K562 (cell line): ENCODE data around the gene ELMO1. TPM values are rescaled to one million over a fixed set of nuclear protein-coding genes. Genes with fewer than 3 reads are reported as not detected.

Source experiments
- ATAC-seq: fragments of 200-7000 bp; cut with Tn5 transposase; 3 replicates; pipeline ENCODE4 v1.9.1; 2020; ENCODE audit warnings: moderate library complexity
- BruUV-seq: library from RNA; stranded (reverse); fragments of 400-500 nt; replicated peaks from 2 replicates; lab custom pipeline; 2021; lab: Mats Ljungman, UMichigan
- CTCF ChIA-PET: fragments of 300-600 bp; formaldehyde crosslinking; extraction: SDS; loops from one replicate; lab custom pipeline; 2021; ENCODE audit warnings: low intra/inter-chr PET ratio; lab: Yijun Ruan, JAX
- POLR2A ChIA-PET: fragments of 300-600, 350-650 bp; sonication (Branson Sonifier 250); formaldehyde crosslinking; extraction: SDS; loops from one replicate; lab custom pipeline; 2021; ENCODE audit warnings: antibody characterized with exemption, inconsistent platforms; lab: Yijun Ruan, JAX
- DNase-seq, 4 experiments: peaks; one replicate each; pipeline versions ENCODE4 v3.0.0 to v3.0.0-alpha.2; 2011 to 2018; ENCODE audit warnings: low spot score in 3 of 4, mixed read lengths in 3 of 4; ENCODE audit errors: extremely low read depth in 1 of 4
- FAIRE-seq: peaks from 2 replicates; lab custom pipeline; 2011; peaks lifted over from hg19 to GRCh38; lab: Jason Lieb, UNC
- H2AFZ ChIP-seq: 2 replicates; pipeline ENCODE4 v1.6.0; 2011; ENCODE audit warnings: low read depth, low read length, control low read depth, inconsistent platforms
- H3K27ac ChIP-seq: fragments of 200-600 bp; 3 replicates; pipeline ENCODE4 v1.8.0; 2011; ENCODE audit warnings: low read depth, mild to moderate bottlenecking, control low read depth, inconsistent platforms, low read length, moderate library complexity, mixed read lengths; ENCODE audit errors: extremely low read depth
- H3K27me3 ChIP-seq, 2 experiments: fragments of 300-600 bp in 1 of 2; 2 replicates in 1 of 2; 3 replicates in 1 of 2; pipeline versions ENCODE4 v1.6.0 to v1.8.0; 2011; ENCODE audit warnings: inconsistent platforms in 2 of 2, low read length in 2 of 2, mild to moderate bottlenecking in 1 of 2, mixed read lengths in 1 of 2, moderate library complexity in 1 of 2; ENCODE audit not compliant: control insufficient read depth in 2 of 2, insufficient read depth in 2 of 2
- H3K36me3 ChIP-seq: fragments of 300-600 bp; 3 replicates; pipeline ENCODE4 v1.8.0; 2011; ENCODE audit warnings: mild to moderate bottlenecking, low read length, inconsistent platforms; ENCODE audit not compliant: control insufficient read depth, insufficient read depth
- H3K4me1 ChIP-seq, 2 experiments: fragments of 200-600 bp in 1 of 2; replicated peaks in 1 of 2; 2 replicates in 1 of 2; 3 replicates in 1 of 2; pipeline versions ENCODE4 v1.5.1 to v1.8.0; 2011; ENCODE audit warnings: inconsistent platforms in 2 of 2, low read length in 2 of 2, mild to moderate bottlenecking in 1 of 2, mixed read lengths in 1 of 2, moderate library complexity in 1 of 2; ENCODE audit not compliant: control insufficient read depth in 2 of 2, insufficient read depth in 2 of 2
- H3K4me2 ChIP-seq: 2 replicates; pipeline ENCODE4 v1.6.1; 2011; ENCODE audit warnings: low read length, control low read depth, inconsistent platforms, mixed read lengths; ENCODE audit not compliant: insufficient read depth
- H3K4me3 ChIP-seq: fragments of 200-600 bp; sonication (generic), shearing (Covaris generic); 2 replicates; pipeline ENCODE4 v1.5.1; 2016; ENCODE audit warnings: control low read depth, inconsistent platforms
- H3K79me2 ChIP-seq: fragments of 200-600 bp; 3 replicates; pipeline ENCODE4 v1.8.0; 2011; ENCODE audit warnings: low read length, inconsistent platforms; ENCODE audit not compliant: control insufficient read depth, insufficient read depth
- H3K9ac ChIP-seq, 2 experiments: 2 replicates each; pipeline versions ENCODE4 v1.6.0 to v1.6.1; 2011; ENCODE audit warnings: low read depth in 2 of 2, low read length in 2 of 2, control low read depth in 1 of 2, inconsistent platforms in 1 of 2, mild to moderate bottlenecking in 1 of 2, mixed read lengths in 1 of 2; ENCODE audit not compliant: insufficient read depth in 1 of 2
- H3K9me1 ChIP-seq: one replicate; pipeline ENCODE4 v1.6.0; 2011; ENCODE audit warnings: inconsistent platforms, mild to moderate bottlenecking, low read length, moderate library complexity; ENCODE audit not compliant: control insufficient read depth, insufficient read depth
- H3K9me3 ChIP-seq: replicated peaks from 2 replicates; pipeline ENCODE4 v1.5.1; 2011; ENCODE audit warnings: low read depth, low read length, inconsistent platforms; ENCODE audit not compliant: control insufficient read depth, insufficient read depth
- H4K20me1 ChIP-seq: replicated peaks from 2 replicates; pipeline ENCODE4 v1.6.1; 2011; ENCODE audit warnings: low read length, inconsistent platforms, mixed read lengths; ENCODE audit not compliant: control insufficient read depth, insufficient read depth
- CTCF ChIP-seq, 3 experiments: IDR thresholded peaks in 2 of 3; conservative IDR thresholded peaks in 1 of 3; 2 replicates each; pipeline ENCODE4 v1.5.1; 2011 to 2012; ENCODE audit warnings: low read length in 3 of 3, mild to moderate bottlenecking in 3 of 3, control low read depth in 2 of 3, improper control_type of control experiment in 1 of 3, inconsistent platforms in 1 of 3, low read depth in 1 of 3, mixed read lengths in 1 of 3, moderate library complexity in 1 of 3; ENCODE audit not compliant: insufficient read depth in 2 of 3
- GTF2B ChIP-seq: IDR thresholded peaks from 2 replicates; pipeline ENCODE4 v1.6.1; 2011; ENCODE audit not compliant: insufficient read length; ENCODE audit errors: extremely low read depth
- NFIC ChIP-seq: fragments of 450-650 bp; IDR thresholded peaks from 2 replicates; pipeline ENCODE4 v1.6.1; 2017; ENCODE audit warnings: mild to moderate bottlenecking, inconsistent platforms
- RAD21 ChIP-seq, 2 experiments: fragments of 250-450 bp in 1 of 2; fragments of 450-650 bp in 1 of 2; sonication (Bioruptor Pico) in 1 of 2; formaldehyde crosslinking in 1 of 2; IDR thresholded peaks in 1 of 2; conservative IDR thresholded peaks in 1 of 2; 2 replicates each; pipeline versions ENCODE4 v1.4.0 to v1.8.0; 2020 to 2022; ENCODE audit warnings: mild to moderate bottlenecking in 2 of 2, moderate library complexity in 1 of 2
- YY1 ChIP-seq, 3 experiments: IDR thresholded peaks; 2 replicates each; pipeline ENCODE4 v1.6.1; 2011; ENCODE audit warnings: low read length in 2 of 3, mild to moderate bottlenecking in 2 of 3, moderate library complexity in 2 of 3, borderline replicate concordance in 1 of 3, control low read depth in 1 of 3, low read depth in 1 of 3; ENCODE audit not compliant: insufficient read depth in 3 of 3, insufficient replicate concordance in 2 of 3, control insufficient read depth in 1 of 3, insufficient read length in 1 of 3; ENCODE audit errors: extremely low read depth in 1 of 3
- ZFP1 ChIP-seq: fragments of 450-650 bp; formaldehyde crosslinking; IDR thresholded peaks from 2 replicates; pipeline ENCODE4 v1.4.0; 2020; ENCODE audit warnings: mild to moderate bottlenecking, mixed read lengths
- WGBS: fragments of 100-300 bp; shearing (Covaris generic); methylation state at CpG from one replicate; pipeline ENCODE4 v1.1.6; 2016; ENCODE audit warnings: low coverage, mixed read lengths; ENCODE audit not compliant: insufficient coverage; ENCODE audit errors: missing lambda C conversion rate; 5-methylcytosine and 5-hydroxymethylcytosine counted together
- in situ Hi-C: fragments of 300-500 bp; cut with MboI; formaldehyde crosslinking; loops from 4 replicates; pipeline ENCODE4 v1.15.0; 2018; ENCODE audit warnings: inconsistent platforms, mixed read lengths
- intact Hi-C: fragments of 100-400 bp; cut with micrococcal nuclease; formaldehyde crosslinking; loops from 2 replicates; pipeline ENCODE4 v1.14.2; 2022
- polyA plus RNA-seq, 8 experiments: library from polyadenylated mRNA; depleted of rRNA in 4 of 8; stranded (reverse) in 5 of 8; unstranded in 3 of 8; fragments of >200 nt; fragmentation: Nextera tagmentation in 2 of 8; fragmentation: Illumina TruSeq in 1 of 8; extraction: Ambion mirVana in 2 of 8; extraction: Trizol in 1 of 8; gene quantifications; 2 replicates each; pipeline versions ENCODE4 v1.2.1 to v1.2.3, GENCODE V29; 2011 to 2014; ENCODE audit warnings: inconsistent platforms in 1 of 8, missing spikeins in 1 of 8
- total RNA-seq, 7 experiments: library from RNA; depleted of rRNA in 6 of 7; stranded (reverse); fragments of >200 nt in 6 of 7; fragmentation: Illumina TruSeq in 2 of 7; extraction: Trizol in 2 of 7; gene quantifications; 2 replicates each; pipeline versions ENCODE4 v1.2.1 to v1.2.3, GENCODE V29; 2011 to 2021; ENCODE audit warnings: low replicate concordance in 1 of 7
- TF ChIP-seq, protein P1 (sequence below): fragments of 450-650 bp; formaldehyde crosslinking; IDR thresholded peaks from 2 replicates; pipeline ENCODE4 v1.4.0; 2020; ENCODE audit warnings: mild to moderate bottlenecking, moderate library complexity

The ELMO1 gene
- total and polyA plus RNA-seq, 9 of the 15 experiments (the other 6 are each of a cell fraction or from before 2014, with no cell fraction given) = 0.36 to 7.2 (median 3.6) TPM

- Histone ChIP-seq H3K9ac (no peak overlapping the region), H3K9me3 (no peaks in the 10 kb centered on the region), H3K27me3 (peaks cover 0 to under 1% of the 10 kb centered on the region in 2 experiments; a peak in 1 of 5 replicates), H4K20me1 (no peaks in the 10 kb centered on the region), H2AFZ (no peak overlapping the region), H3K9me1 (no peaks in the 10 kb centered on the region), H3K27ac (no peak overlapping the region), H3K4me2 (no peak overlapping the region), H3K79me2 (no peaks in the 10 kb centered on the region), H3K4me3 (no peak overlapping the region), H3K36me3 (no peaks in the 10 kb centered on the region), H3K4me1 (no peaks in the 10 kb centered on the region)
- in situ Hi-C loops (no loop called here), intact Hi-C loops (loop anchor here (1.0 to 5.0 kb wide), 4 partner anchors 67 to 547 kb away; no protein-coding TSS in a partner anchor)
- ChIA-PET POLR2A (no interaction called here), CTCF (interaction anchor here (0.5 to 1.4 kb wide), 5 partner anchors 35 to 602 kb away, joined by 3 to 10 read pairs (median 3); no protein-coding TSS in a partner anchor)
- no TSS peak for BruUV-seq
- ATAC-seq = peak; percentile 84
- FAIRE-seq = peak; percentile 88
- WGBS = 12% methylated on average over 6 of the region's 6 CpGs
- DNase-seq = peak; percentile 35 to 52 (median 40)
- TF ChIP-seq YY1 (IDR thresholded peaks at IDR 0.05; ENCODE audit: borderline replicate concordance in 1 of 3, control insufficient read depth in 1 of 3, extremely low read depth in 1 of 3, insufficient read depth in 3 of 3, insufficient read length in 1 of 3, insufficient replicate concordance in 2 of 3, low read depth in 1 of 3, low read length in 2 of 3) (peak in 1 of 3 experiments; percentile 17), CTCF (IDR thresholded peaks at IDR 0.05 in 2 of 3, conservative IDR thresholded peaks at IDR 0.05 in 1 of 3; ENCODE audit: insufficient read depth in 2 of 3, low read depth in 1 of 3, low read length in 3 of 3) (peak; percentile 74 to 90 (median 84)), GTF2B (no peak), ZFP1 (CRISPR knock-in tag) (no peak), NFIC (peak; percentile 55), RAD21 (CRISPR knock-in tag; conservative IDR thresholded peaks at IDR 0.05 in 1 of 2, IDR thresholded peaks at IDR 0.05 in 1 of 2) (peak; percentile 63 to 80)
- TF ChIP-seq, protein P1, sequence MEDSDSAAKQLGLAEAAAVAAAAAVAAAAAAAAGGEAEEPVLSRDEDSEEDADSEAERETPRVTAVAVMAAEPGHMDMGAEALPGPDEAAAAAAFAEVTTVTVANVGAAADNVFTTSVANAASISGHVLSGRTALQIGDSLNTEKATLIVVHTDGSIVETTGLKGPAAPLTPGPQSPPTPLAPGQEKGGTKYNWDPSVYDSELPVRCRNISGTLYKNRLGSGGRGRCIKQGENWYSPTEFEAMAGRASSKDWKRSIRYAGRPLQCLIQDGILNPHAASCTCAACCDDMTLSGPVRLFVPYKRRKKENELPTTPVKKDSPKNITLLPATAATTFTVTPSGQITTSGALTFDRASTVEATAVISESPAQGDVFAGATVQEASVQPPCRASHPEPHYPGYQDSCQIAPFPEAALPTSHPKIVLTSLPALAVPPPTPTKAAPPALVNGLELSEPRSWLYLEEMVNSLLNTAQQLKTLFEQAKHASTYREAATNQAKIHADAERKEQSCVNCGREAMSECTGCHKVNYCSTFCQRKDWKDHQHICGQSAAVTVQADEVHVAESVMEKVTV = peak; percentile 66
Observed at GRCh38 chr7:37284805-37285231, 163.8 kb downstream of the ELMO1 start.
